ENCODE measurements around the gene TUB.

Gene TUB

DNA sequence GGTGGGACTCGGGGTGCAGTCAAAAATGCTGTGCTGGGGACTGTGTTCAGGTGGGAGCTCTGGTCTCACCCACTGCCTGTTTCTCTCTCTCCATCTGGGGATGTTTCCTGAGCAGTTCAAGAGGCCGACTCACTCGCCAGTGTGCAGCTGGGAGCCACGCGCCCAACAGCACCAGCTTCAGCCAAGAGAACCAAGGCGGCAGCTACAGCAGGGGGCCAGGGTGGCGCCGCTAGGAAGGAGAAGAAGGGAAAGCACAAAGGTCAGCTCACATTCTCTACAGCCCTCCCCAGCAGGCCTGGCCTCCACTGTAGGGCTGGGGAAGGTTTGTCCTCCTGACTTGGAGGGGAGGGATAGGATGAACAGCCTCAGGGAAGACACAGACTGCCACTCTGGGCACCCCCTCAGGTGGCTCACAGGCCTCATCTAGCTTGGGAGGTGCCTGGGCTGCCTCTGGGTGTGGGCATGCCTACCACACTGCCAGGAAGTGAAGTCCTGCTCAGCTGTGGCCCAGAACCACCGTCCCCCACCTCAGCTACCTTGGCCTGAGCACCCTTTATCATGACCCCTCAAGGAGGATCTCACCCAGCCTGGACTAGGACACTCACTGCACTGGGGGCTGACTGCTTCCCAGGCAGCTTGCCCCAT, 13.0 kb downstream of the TUB start:
- DNase-seq: no peak

- no peak for DNase-seq
Measured at GRCh38 chr11:8094656-8095055, 13.6 kb downstream of the TUB start.

GRCh38 chr11:8095371-8095770, 14.4 kb downstream of the TUB start:
- DNase-seq: no peak

GRCh38 chr11:8095806-8096522, 15.0 kb downstream of the TUB start:
- no peak for DNase-seq

DNA sequence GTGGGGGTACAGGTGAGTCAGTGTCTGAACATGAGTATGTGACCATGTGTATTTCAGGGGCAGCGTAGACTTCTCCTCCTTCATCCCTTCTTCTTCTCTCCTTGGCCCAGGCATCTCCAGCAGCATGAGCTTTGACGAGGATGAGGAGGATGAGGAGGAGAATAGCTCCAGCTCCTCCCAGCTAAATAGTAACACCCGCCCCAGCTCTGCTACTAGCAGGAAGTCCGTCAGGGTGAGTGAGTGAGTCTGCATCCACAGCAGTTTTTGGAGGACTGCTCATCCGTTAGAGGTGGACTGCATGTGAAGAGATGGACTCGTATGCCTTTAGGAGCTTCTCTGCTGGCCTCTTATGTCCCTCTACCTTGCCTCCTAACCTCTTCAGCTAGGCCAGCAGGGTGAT, 15.6 kb downstream of the TUB start:
- DNase-seq: no peak

DNA sequence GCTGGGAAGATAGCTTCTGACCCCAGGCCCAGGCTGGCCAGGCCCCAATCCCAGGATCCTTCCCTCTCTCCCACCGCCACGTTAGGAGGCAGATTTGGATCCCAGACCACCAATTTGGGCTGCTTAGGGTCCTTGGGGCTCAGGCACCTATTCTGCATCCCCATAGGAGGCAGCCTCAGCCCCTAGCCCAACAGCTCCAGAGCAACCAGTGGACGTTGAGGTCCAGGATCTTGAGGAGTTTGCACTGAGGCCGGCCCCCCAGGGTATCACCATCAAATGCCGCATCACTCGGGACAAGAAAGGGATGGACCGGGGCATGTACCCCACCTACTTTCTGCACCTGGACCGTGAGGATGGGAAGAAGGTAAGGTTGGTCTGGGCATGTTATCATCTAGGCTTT, 16.1 kb downstream of the TUB start:
- no peak for DNase-seq

GRCh38 chr11:8097468-8097867, 16.5 kb downstream of the TUB start:
- DNase-seq: no peak

DNA sequence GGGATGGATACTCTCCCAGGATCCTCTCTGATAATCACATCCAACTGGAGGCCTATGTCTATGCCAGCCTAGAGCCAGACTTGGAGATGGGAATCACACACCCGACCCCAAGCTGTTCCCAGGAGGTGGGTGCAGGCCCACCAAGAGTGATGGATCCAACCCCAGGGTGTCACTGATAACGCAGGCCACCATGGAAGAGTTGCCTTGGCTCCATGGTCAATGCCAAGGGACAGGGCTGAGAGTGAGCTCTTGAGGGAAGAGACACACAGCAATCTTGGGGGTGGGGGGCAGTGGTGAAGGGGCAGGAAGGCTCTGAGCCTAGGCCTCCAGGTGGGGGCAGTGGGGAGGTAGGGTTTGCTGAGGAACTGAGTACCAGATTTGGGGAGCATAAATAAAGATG, 16.9 kb downstream of the TUB start:
- no peak for DNase-seq

DNA sequence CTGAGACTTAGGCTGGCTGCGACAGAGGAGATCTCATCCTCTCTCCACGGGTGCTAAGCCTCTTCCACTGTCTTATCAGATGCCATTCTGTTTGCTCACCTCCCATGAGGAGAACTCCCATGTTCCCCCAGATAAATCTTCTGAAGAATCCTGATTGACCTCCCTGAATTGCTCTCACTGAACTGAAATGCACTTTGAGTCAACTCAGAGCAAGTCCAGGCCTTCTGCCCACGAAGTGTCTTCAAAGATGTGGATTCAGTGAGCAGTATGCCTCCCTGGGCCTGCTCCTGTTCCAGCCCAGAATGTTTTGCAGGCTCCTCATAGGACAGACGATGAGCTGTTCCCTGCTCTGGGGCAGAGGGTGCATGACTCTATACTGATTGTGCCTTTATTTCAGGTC, 17.4 kb downstream of the TUB start:
- DNase-seq: no peak

GRCh38 chr11:8098879-8099278, 17.9 kb downstream of the TUB start:
- DNase-seq: no peak

DNA sequence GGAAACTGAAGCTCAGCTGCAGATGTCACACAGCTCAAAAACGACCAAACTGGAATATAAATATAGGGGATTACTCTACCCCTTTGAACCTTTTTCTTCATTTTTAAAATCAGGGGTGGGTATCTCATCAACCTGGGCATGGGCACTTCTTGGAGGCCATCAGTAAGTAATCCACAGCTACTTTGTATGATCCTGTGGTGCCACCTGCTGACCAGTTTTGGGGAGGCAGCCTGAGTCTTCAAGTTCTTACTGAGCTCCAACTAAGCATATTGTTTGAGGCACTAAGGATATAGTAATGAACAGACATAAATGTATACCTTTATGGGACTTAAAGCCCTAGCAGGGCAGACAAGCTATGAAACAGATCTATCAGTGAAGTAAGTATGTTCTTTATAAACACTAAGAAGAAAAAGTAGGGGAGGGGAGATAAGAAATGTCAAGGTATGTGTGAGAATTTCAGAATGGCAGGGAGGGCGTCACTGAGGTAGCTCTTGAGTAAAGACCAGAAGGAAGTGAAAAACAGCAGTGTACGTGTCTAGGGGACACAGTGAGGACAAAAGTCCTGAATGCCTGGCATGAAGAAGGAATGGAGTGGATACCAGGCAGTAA, 18.4 kb downstream of the TUB start:
- no peak for DNase-seq

DNA sequence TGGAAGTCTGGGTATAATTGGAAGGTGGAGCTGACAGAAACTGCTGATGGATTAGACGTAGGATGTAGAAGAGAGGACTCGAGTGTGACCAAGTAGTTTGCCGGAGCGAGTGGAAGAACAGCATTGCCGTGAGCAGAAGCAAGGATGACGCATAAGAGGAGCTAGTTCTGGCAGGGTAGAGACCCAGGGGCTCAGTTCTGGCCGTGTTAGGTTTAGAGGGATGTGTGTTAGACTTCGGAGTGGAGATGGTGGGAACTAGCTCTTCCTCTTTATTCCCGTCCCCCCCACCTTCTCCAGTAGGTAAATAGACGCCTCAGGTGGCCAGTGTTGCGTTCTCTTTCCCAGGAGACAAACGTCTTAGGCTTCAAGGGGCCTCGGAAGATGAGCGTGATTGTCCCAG, 19.1 kb downstream of the TUB start:
- no peak for DNase-seq

- no peak for DNase-seq
Measured at GRCh38 chr11:8100605-8101004, 19.6 kb downstream of the TUB start.

DNA sequence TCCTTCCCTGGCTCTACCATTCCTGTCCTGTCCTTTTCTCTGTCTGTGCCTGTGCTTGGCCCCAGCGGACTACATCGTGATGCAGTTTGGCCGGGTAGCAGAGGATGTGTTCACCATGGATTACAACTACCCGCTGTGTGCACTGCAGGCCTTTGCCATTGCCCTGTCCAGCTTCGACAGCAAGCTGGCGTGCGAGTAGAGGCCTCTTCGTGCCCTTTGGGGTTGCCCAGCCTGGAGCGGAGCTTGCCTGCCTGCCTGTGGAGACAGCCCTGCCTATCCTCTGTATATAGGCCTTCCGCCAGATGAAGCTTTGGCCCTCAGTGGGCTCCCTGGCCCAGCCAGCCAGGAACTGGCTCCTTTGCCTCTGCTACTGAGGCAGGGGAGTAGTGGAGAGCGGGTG, 20.4 kb downstream of the TUB start:
- DNase-seq: no peak

DNA sequence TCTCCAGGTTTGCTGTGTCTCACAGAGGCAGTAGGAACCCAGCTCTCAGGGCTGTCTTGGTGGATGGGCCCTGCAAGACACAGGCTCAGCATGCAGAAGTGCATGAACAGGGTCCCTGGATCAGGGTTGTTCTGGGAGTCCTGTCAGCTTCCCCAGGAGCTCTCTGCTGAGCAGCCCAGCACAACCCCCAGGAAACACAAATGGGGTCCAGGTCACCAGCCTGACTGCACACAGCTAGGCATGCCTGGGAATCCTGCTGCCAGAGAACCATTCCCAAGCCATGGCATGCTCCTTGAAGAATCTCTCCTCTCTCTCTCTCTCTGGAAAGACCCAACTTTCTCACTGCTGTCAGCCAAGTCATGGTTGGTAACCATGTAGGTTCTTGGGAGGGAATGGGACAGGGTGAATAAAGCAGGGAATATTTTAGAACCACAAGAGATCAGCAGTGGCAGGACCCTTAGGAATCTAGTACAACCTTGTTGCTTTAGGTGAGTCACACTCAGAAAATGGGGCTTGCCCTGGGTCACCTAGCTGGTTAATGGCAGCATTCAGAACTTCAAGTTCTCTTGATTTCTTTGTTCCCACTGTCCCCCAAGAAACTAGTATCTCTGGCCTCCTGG, 21.4 kb downstream of the TUB start:
- no peak for DNase-seq

- DNase-seq: no peak
Measured at GRCh38 chr11:8102965-8103364, 22.0 kb downstream of the TUB start.

GRCh38 chr11:8103909-8104308, 22.9 kb downstream of the TUB start:
- DNase-seq: no peak

DNA sequence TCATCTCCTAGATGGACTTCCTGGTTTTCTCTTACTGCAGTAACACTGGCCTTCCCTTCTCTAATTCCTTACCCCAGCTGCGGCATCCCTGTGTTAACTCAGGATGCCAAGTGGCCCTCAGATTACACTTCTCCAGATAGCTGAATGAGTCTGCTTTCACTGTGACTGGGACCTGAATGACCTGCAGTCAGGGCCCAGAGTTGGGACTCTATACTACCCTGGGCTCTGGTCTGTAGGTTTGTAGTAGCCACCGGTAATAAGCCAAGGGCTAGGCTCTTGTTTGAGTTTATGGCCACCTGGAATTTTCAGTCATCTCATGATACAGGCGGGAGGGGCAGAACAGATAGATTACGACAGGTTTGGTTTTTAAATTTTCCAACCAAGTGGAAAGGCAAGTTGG, 24.1 kb downstream of the TUB start:
- no peak for DNase-seq

DNA sequence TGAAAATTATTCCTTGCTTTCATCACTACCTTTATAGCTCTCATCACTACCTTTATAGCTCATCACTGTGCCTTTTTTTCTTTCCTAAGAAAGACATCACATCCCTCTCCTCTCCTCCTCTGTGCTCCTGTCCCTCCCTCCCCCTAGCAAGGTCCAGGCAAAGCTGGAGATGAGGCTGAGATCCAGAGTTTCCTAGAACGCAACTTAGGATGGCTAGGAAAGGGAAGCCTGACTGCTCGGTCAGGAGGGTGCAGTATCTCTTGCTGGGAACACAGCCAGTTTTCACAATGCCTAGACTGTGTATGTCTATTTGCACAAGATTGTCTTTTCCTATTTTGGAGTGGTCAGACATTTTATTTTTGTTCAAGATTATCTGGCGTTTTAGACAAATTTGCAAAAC, 24.7 kb downstream of the TUB start:
- DNase-seq: no peak

DNA sequence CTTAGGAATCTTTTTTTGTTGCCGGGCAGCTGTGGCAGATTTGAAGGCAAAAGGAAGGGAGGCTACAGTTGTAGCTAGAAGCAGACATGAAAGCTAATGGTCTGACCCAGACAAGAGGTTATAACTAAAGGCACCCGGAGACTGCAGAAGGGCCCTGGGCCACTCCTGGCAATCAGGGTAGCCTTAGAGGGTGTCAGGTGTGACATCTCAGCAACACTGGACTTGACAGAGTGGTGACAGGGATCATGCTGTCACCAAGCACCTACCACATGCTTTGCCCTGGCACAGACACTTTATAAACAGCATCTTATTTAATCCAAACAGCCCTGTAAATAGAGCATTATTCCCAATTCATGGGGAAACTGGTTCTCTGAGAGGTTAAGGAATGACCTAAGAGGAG, 25.7 kb downstream of the TUB start:
- DNase-seq: no peak

DNA sequence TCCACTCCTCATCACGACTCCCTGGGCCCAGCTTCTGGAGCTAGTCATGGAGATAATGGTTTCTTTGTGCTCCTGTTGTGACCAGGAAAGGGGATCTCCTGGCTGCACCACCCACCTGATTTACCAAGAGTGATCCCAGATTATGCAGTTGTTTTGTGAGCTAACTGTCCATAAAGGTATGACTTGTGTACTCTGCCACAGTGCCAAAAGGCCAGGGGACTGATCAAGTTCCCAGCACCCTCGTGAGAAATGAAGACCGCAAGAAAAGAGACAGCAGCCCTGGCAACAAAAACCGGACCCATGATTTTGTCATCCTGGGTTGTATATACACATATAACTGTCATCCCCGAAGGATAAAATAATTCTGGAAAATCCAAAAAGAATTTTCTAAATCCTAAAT, 26.6 kb downstream of the TUB start:
- no peak for DNase-seq

- no peak for DNase-seq
Measured at GRCh38 chr11:8108421-8108820, 27.4 kb downstream of the TUB start.

GRCh38 chr11:8109675-8110074, 28.7 kb downstream of the TUB start:
- DNase-seq: no peak

GRCh38 chr11:8110396-8110795, 29.4 kb downstream of the TUB start:
- DNase-seq: no peak
